Endothelial cell of umbilical vein (primary cell): ENCODE data around the gene F2RL3. TPM values are rescaled to one million over a fixed set of nuclear protein-coding genes. Genes with fewer than 3 reads are reported as not detected.

Experiments used
- BruUV-seq: library from RNA; stranded (reverse); fragments of 400-500 nt; replicated peaks from 2 replicates; lab custom pipeline; 2021; lab: Mats Ljungman, UMichigan
- CTCF ChIA-PET: fragments of 300-600, 350-600 bp; sonication (Branson Sonifier 250); formaldehyde crosslinking; loops from one replicate; lab custom pipeline; 2021; ENCODE audit warnings: antibody characterized with exemption, inconsistent platforms; lab: Charles Lee
- POLR2A ChIA-PET: fragments of 300-600, 350-600 bp; sonication (Branson Sonifier 250); formaldehyde crosslinking; loops from one replicate; lab custom pipeline; 2021; ENCODE audit warnings: antibody characterized with exemption, inconsistent platforms; lab: Charles Lee
- DNase-seq: peaks from one replicate; pipeline ENCODE4 v3.0.0-alpha.2; 2011; ENCODE audit warnings: low read depth, low spot score
- FAIRE-seq: peaks from 2 replicates; lab custom pipeline; 2011; peaks lifted over from hg19 to GRCh38; lab: Jason Lieb, UNC
- H2AFZ ChIP-seq: 2 replicates; pipeline ENCODE4 v1.6.0; 2012; ENCODE audit warnings: low read depth, low read length, control low read depth, inconsistent platforms
- H3K27ac ChIP-seq: 2 replicates; pipeline ENCODE4 v1.5.1; 2011; ENCODE audit warnings: low read depth, mild to moderate bottlenecking, control low read depth, low read length, moderate library complexity; ENCODE audit not compliant: insufficient read depth
- H3K27me3 ChIP-seq, 2 experiments: 2 replicates each; pipeline versions ENCODE4 v1.6.0 to v1.6.1; 2011; ENCODE audit warnings: low read length in 2 of 2, mixed read lengths in 1 of 2; ENCODE audit not compliant: control insufficient read depth in 2 of 2, insufficient read depth in 2 of 2
- H3K36me3 ChIP-seq, 2 experiments: 2 replicates in 1 of 2; 3 replicates in 1 of 2; pipeline ENCODE4 v1.5.1; 2011; ENCODE audit warnings: low read length in 2 of 2, mild to moderate bottlenecking in 1 of 2, moderate library complexity in 1 of 2; ENCODE audit not compliant: control insufficient read depth in 2 of 2, insufficient read depth in 2 of 2; ENCODE audit errors: extremely low read depth in 1 of 2
- H3K4me1 ChIP-seq: 3 replicates; pipeline ENCODE4 v1.5.1; 2011; ENCODE audit warnings: mild to moderate bottlenecking, low read length; ENCODE audit not compliant: control insufficient read depth, insufficient read depth; ENCODE audit errors: extremely low read depth
- H3K4me2 ChIP-seq: 2 replicates; pipeline ENCODE4 v1.6.1; 2011; ENCODE audit warnings: low read length, control low read depth, mixed read lengths; ENCODE audit not compliant: insufficient read depth
- H3K4me3 ChIP-seq, 3 experiments: fragments of 200-600 bp in 1 of 3; sonication (generic), shearing (Covaris generic) in 1 of 3; replicated peaks in 1 of 3; 2 replicates each; pipeline ENCODE4 v1.5.1; 2011 to 2016; ENCODE audit warnings: control low read depth in 3 of 3, low read length in 3 of 3, mild to moderate bottlenecking in 2 of 3, inconsistent platforms in 1 of 3, low read depth in 1 of 3, moderate library complexity in 1 of 3; ENCODE audit not compliant: insufficient read depth in 1 of 3
- H3K79me2 ChIP-seq: 2 replicates; pipeline ENCODE4 v1.6.0; 2012; ENCODE audit warnings: low read length, inconsistent platforms; ENCODE audit not compliant: control insufficient read depth, insufficient read depth
- H3K9ac ChIP-seq: replicated peaks from 2 replicates; pipeline ENCODE3; 2011; ENCODE audit warnings: low read length, control low read depth; ENCODE audit not compliant: insufficient read depth; ENCODE audit errors: extremely low read depth
- H3K9me1 ChIP-seq: replicated peaks from 3 replicates; pipeline ENCODE4 v1.6.0; 2011; ENCODE audit warnings: mild to moderate bottlenecking, low read length; ENCODE audit not compliant: control insufficient read depth, insufficient read depth; ENCODE audit errors: extremely low read depth
- H3K9me3 ChIP-seq: replicated peaks from 2 replicates; pipeline ENCODE4 v1.5.1; 2012; ENCODE audit warnings: low read length, inconsistent platforms; ENCODE audit not compliant: control insufficient read depth, insufficient read depth
- H4K20me1 ChIP-seq: replicated peaks from 2 replicates; pipeline ENCODE3; 2011; ENCODE audit warnings: mild to moderate bottlenecking, low read length; ENCODE audit not compliant: control insufficient read depth, insufficient read depth; ENCODE audit errors: extremely low read depth
- EZH2 ChIP-seq: IDR thresholded peaks from 2 replicates; pipeline ENCODE4 v1.6.1; 2012; ENCODE audit warnings: borderline replicate concordance, low read depth, mild to moderate bottlenecking, moderate library complexity, low read length, inconsistent platforms; ENCODE audit not compliant: severe bottlenecking
- FOS ChIP-seq: IDR thresholded peaks from 2 replicates; pipeline ENCODE4 v1.6.1; 2011; ENCODE audit warnings: mild to moderate bottlenecking, low read length, moderate library complexity, borderline replicate concordance; ENCODE audit not compliant: insufficient read depth
- GATA2 ChIP-seq: IDR thresholded peaks from 2 replicates; pipeline ENCODE4 v1.7.0; 2011; ENCODE audit warnings: low read depth, mild to moderate bottlenecking, moderate library complexity, mixed read lengths, low read length; ENCODE audit not compliant: insufficient read length, insufficient read depth
- JUN ChIP-seq: IDR thresholded peaks from 2 replicates; pipeline ENCODE4 v1.6.1; 2011; ENCODE audit warnings: borderline replicate concordance, low read depth; ENCODE audit not compliant: insufficient read length, insufficient read depth
- MYC ChIP-seq: IDR thresholded peaks from one replicate; pipeline ENCODE4 v1.6.1; 2011; ENCODE audit warnings: mild to moderate bottlenecking, low read depth, low read length
- POLR2A ChIP-seq: IDR thresholded peaks from 2 replicates; pipeline ENCODE4 v1.6.1; 2012; ENCODE audit warnings: low read depth, mild to moderate bottlenecking, control low read depth, low read length
- POLR2AphosphoS5 ChIP-seq: IDR thresholded peaks from 2 replicates; pipeline ENCODE4 v1.6.1; 2012; ENCODE audit warnings: low read depth, mild to moderate bottlenecking, control low read depth, low read length, moderate library complexity; ENCODE audit not compliant: insufficient read depth
- dilution Hi-C: fragments of 300-500 bp; cut with MboI; formaldehyde crosslinking; loops from one replicate; pipeline ENCODE4 v1.15.0; 2019; ENCODE audit warnings: low sequenced_read_pairs; ENCODE audit not compliant: extremely low pct_ligation_motif_present
- intact Hi-C: fragments of 100-400 bp; cut with micrococcal nuclease; formaldehyde crosslinking; loops from one replicate; pipeline ENCODE4 v1.10.0; 2022
- polyA plus RNA-seq, 4 experiments: library from polyadenylated mRNA; depleted of rRNA in 3 of 4; stranded (reverse) in 3 of 4; unstranded in 1 of 4; fragments of >200 nt; gene quantifications; 2 replicates each; pipeline versions ENCODE4 v1.2.1 to v1.2.3, GENCODE V29; 2011 to 2012; ENCODE audit warnings: missing spikeins in 1 of 4
- total RNA-seq: library from RNA; stranded (reverse); gene quantifications from 2 replicates; pipeline ENCODE4 v1.2.3, GENCODE V29; 2021
- TF ChIP-seq, protein P1 (sequence below): IDR thresholded peaks from 2 replicates; pipeline ENCODE4 v1.6.1; 2011; ENCODE audit not compliant: insufficient read depth, insufficient read length
- TF ChIP-seq, protein P2 (sequence below), 2 donors: IDR thresholded peaks; 1 replicate in 1 of 2; 2 replicates in 1 of 2; pipeline ENCODE4 v1.5.1; 2011; ENCODE audit warnings: low read length in 2 of 2, mild to moderate bottlenecking in 2 of 2, moderate library complexity in 2 of 2, control low read depth in 1 of 2, inconsistent platforms in 1 of 2, low read depth in 1 of 2; ENCODE audit not compliant: insufficient read depth in 1 of 2; ENCODE audit errors: extremely low read depth in 1 of 2

The F2RL3 gene
- total and polyA plus RNA-seq, 2 donors (not counting 3 experiments of a cell fraction or from before 2014, with no cell fraction given) = 1.2 to 1.7 TPM

DNA sequence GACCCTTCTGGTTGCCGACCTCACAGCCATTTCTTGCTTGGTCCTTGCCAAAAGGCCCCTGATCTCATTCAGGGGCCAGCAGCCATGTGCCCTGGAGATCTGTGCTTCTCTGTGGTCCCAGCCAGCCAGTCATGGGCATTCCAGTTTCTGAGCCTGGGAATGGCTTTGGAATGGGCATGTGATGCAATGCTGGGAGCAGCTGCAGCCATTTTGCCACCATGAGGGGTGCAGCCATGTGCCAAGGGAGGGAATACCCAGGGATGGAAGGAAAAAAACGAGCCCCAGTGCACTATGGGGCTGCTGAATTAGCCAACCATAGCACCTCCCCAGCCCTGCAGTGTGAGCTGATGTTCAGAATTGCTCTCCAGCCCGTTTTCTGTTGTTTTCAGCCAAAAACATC is 26.3 kb downstream of the F2RL3 start:
- Histone ChIP-seq H3K9me1 (no peaks in the 10 kb centered on the region), H3K4me1 (no peaks in the 10 kb centered on the region), H3K27me3 (no peaks in the 10 kb centered on the region), H2AFZ (no peak overlapping the region), H3K4me3 (no peak overlapping the region), H3K9me3 (no peaks in the 10 kb centered on the region), H3K27ac (no peak overlapping the region), H3K9ac (no peak overlapping the region), H3K79me2 (no peaks in the 10 kb centered on the region), H3K36me3 (no peaks in the 10 kb centered on the region), H3K4me2 (no peak overlapping the region), H4K20me1 (no peaks in the 10 kb centered on the region)
- FAIRE-seq = no peak
- ChIA-PET POLR2A (no interaction called here), CTCF (no interaction called here)
- BruUV-seq = no TSS peak
- no peak for TF ChIP-seq MYC
- TF ChIP-seq EZH2 = no peak
- TF ChIP-seq, protein P1, sequence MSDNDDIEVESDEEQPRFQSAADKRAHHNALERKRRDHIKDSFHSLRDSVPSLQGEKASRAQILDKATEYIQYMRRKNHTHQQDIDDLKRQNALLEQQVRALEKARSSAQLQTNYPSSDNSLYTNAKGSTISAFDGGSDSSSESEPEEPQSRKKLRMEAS = no peak
- no peak for TF ChIP-seq JUN
- TF ChIP-seq, protein P2, sequence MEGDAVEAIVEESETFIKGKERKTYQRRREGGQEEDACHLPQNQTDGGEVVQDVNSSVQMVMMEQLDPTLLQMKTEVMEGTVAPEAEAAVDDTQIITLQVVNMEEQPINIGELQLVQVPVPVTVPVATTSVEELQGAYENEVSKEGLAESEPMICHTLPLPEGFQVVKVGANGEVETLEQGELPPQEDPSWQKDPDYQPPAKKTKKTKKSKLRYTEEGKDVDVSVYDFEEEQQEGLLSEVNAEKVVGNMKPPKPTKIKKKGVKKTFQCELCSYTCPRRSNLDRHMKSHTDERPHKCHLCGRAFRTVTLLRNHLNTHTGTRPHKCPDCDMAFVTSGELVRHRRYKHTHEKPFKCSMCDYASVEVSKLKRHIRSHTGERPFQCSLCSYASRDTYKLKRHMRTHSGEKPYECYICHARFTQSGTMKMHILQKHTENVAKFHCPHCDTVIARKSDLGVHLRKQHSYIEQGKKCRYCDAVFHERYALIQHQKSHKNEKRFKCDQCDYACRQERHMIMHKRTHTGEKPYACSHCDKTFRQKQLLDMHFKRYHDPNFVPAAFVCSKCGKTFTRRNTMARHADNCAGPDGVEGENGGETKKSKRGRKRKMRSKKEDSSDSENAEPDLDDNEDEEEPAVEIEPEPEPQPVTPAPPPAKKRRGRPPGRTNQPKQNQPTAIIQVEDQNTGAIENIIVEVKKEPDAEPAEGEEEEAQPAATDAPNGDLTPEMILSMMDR (IDR thresholded peaks at IDR 0.05; ENCODE audit: extremely low read depth in 1 of 2, insufficient read depth in 1 of 2, low read depth in 1 of 2, low read length in 2 of 2) = no peak
- TF ChIP-seq POLR2A = no peak
- no peak for TF ChIP-seq FOS
- no peak for TF ChIP-seq POLR2AphosphoS5
- TF ChIP-seq GATA2 = no peak
- DNase-seq = no peak
- dilution Hi-C loops = no loop called here
- intact Hi-C loops = no loop called here
